ENCODE data around the gene RMND5B.

RMND5B gene

DNA sequence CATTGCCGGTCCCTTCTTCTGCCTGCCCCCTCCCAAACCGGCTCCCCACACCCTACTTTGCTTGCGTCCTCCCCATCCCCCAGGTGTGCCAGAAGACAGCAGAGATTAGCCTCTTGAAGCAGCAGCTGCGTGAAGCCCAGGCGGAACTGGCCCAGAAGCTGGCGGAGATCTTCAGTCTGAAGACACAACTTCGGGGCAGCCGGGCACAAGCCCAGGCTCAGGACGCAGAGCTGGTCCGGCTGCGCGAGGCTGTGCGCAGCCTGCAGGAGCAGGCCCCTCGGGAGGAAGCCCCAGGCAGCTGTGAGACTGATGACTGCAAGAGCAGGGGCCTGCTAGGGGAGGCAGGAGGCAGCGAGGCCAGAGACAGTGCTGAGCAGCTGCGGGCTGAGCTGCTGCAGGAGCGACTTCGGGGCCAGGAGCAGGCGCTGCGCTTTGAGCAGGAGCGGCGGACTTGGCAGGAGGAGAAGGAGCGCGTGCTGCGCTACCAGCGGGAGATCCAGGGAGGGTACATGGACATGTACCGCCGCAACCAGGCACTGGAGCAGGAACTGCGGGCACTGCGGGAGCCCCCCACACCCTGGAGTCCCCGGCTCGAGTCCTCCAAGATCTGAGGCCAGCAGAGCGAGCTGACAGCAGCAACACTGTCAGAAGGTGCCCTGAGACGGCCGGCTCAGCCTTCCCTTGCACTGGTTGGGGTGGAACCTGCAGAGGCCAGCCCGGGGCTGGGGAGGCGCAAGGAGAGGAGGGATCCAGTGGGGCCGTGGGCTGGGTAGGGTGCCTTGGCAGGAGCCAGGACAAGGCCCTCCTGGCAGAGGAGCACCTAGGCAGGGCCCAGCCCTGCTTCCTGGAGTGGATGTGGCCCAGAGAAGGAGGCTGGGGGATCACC is 9.2 kb upstream of the RMND5B start:
- Histone ChIP-seq H3K4me2 (ENCODE audit: low read depth, low read length) (peak overlapping the region; percentile 95), H3K27me3 (replicated peaks; ENCODE audit: insufficient read depth, low read length) (no peaks in the 10 kb centered on the region), H4K20me1 (ENCODE audit: insufficient read depth, low read length) (no peaks in the 10 kb centered on the region), H3K27ac (ENCODE audit: low read length) (peak overlapping the region; percentile 68), H3K4me3 (ENCODE audit: low read length) (peak overlapping the region; percentile 59), H2AFZ (ENCODE audit: low read length) (peak overlapping the region; percentile 89), H3F3A (ENCODE audit: insufficient read depth, low read length) (0 out of 2 replicates have a peak, but pooled peaks cover 4% of the 10 kb centered on the region), H3K9me2 (replicated peaks; ENCODE audit: insufficient read depth, low read length) (no peaks in the 10 kb centered on the region), H3K36me3 (replicated peaks; ENCODE audit: insufficient read depth, low read length) (no peaks in the 10 kb centered on the region), H3K9ac (ENCODE audit: low read length) (peak overlapping the region; percentile 54; the same call in 1 of the 2 replicates), H3K79me2 (ENCODE audit: low read length) (peaks cover 9% of the 10 kb centered on the region), H3K9me3 (replicated peaks; ENCODE audit: insufficient read depth, low read length) (no peaks in the 10 kb centered on the region), H3K4me1 (ENCODE audit: low read length) (peaks cover 14% of the 10 kb centered on the region)
- peak; percentile 48 for DNase-seq
- TF ChIP-seq CTCF (IDR thresholded peaks at IDR 0.05; ENCODE audit: low read length) (no peak), EZH2phosphoT487 (IDR thresholded peaks at IDR 0.05; ENCODE audit: low read length) (no peak), EZH2 (optimal IDR thresholded peaks at IDR 0.05; ENCODE audit: low read depth, low read length) (no peak)

- no peaks in the 10 kb centered on the region for H3K27me3 ChIP-seq (replicated peaks; ENCODE audit: insufficient read depth, low read length)
- H3K79me2 ChIP-seq (ENCODE audit: low read length) = peaks cover 9% of the 10 kb centered on the region
- H2AFZ ChIP-seq (ENCODE audit: low read length) = no peak overlapping the region
- H4K20me1 ChIP-seq (ENCODE audit: insufficient read depth, low read length) = no peaks in the 10 kb centered on the region
- H3F3A ChIP-seq (ENCODE audit: insufficient read depth, low read length) = 0 out of 2 replicates have a peak, but pooled peaks cover 4% of the 10 kb centered on the region
- peaks cover 14% of the 10 kb centered on the region for H3K4me1 ChIP-seq (ENCODE audit: low read length)
- H3K9me2 ChIP-seq (replicated peaks; ENCODE audit: insufficient read depth, low read length) = no peaks in the 10 kb centered on the region
- H3K9ac ChIP-seq (ENCODE audit: low read length) = no peak overlapping the region; the same call in 1 of the 2 replicates
- H3K27ac ChIP-seq (ENCODE audit: low read length) = no peak overlapping the region
- H3K4me2 ChIP-seq (ENCODE audit: low read depth, low read length) = peak overlapping the region; percentile 95; the same call in 1 of the 2 replicates
- H3K9me3 ChIP-seq (replicated peaks; ENCODE audit: insufficient read depth, low read length) = no peaks in the 10 kb centered on the region
- DNase-seq = no peak
- H3K36me3 ChIP-seq (replicated peaks; ENCODE audit: insufficient read depth, low read length) = no peaks in the 10 kb centered on the region
- no peak overlapping the region for H3K4me3 ChIP-seq (ENCODE audit: low read length)
- TF ChIP-seq CTCF (IDR thresholded peaks at IDR 0.05; ENCODE audit: low read length) (no peak), EZH2 (optimal IDR thresholded peaks at IDR 0.05; ENCODE audit: low read depth, low read length) (no peak), EZH2phosphoT487 (IDR thresholded peaks at IDR 0.05; ENCODE audit: low read length) (no peak)
Observed at GRCh38 chr5:178122346-178122745, 8.5 kb upstream of the RMND5B start.

- no peaks in the 10 kb centered on the region for H3K9me3 ChIP-seq (replicated peaks; ENCODE audit: insufficient read depth, low read length)
- no peak overlapping the region for H2AFZ ChIP-seq (ENCODE audit: low read length)
- no peaks in the 10 kb centered on the region for H3K27me3 ChIP-seq (replicated peaks; ENCODE audit: insufficient read depth, low read length)
- no peak overlapping the region for H3K27ac ChIP-seq (ENCODE audit: low read length)
- no peak overlapping the region for H3K4me2 ChIP-seq (ENCODE audit: low read depth, low read length)
- TF ChIP-seq CTCF (IDR thresholded peaks at IDR 0.05; ENCODE audit: low read length) (no peak), EZH2phosphoT487 (IDR thresholded peaks at IDR 0.05; ENCODE audit: low read length) (no peak), EZH2 (optimal IDR thresholded peaks at IDR 0.05; ENCODE audit: low read depth, low read length) (no peak)
- peaks cover 14% of the 10 kb centered on the region for H3K4me1 ChIP-seq (ENCODE audit: low read length)
- H4K20me1 ChIP-seq (ENCODE audit: insufficient read depth, low read length) = no peaks in the 10 kb centered on the region
- no peaks in the 10 kb centered on the region for H3K9me2 ChIP-seq (replicated peaks; ENCODE audit: insufficient read depth, low read length)
- no peak overlapping the region for H3K4me3 ChIP-seq (ENCODE audit: low read length)
- no peak overlapping the region for H3K9ac ChIP-seq (ENCODE audit: low read length)
- H3F3A ChIP-seq (ENCODE audit: insufficient read depth, low read length) = 0 out of 2 replicates have a peak, but pooled peaks cover 4% of the 10 kb centered on the region
- H3K36me3 ChIP-seq (replicated peaks; ENCODE audit: insufficient read depth, low read length) = no peaks in the 10 kb centered on the region
- H3K79me2 ChIP-seq (ENCODE audit: low read length) = peaks cover 9% of the 10 kb centered on the region
- no peak for DNase-seq
Observed at GRCh38 chr5:178123094-178123965, 7.5 kb upstream of the RMND5B start.
